H9 (cell line): ENCODE measurements around the gene ASS1. TPM values are rescaled to one million over a fixed set of nuclear protein-coding genes. Genes with fewer than 3 reads are reported as not detected.

Experiments
- DNase-seq: peaks from one replicate; pipeline ENCODE4 v3.0.0-alpha.2; 2017
- H2AFZ ChIP-seq: one replicate; pipeline ENCODE4 v1.6.1; 2013; ENCODE audit warnings: mild to moderate bottlenecking, low read length, control low read depth, moderate library complexity
- H2AK5ac ChIP-seq: 2 replicates; pipeline ENCODE4 v1.6.1; 2013; ENCODE audit warnings: low read length, control low read depth, mixed read lengths; ENCODE audit not compliant: insufficient read length
- H2BK120ac ChIP-seq: one replicate; pipeline ENCODE4 v1.6.1; 2013; ENCODE audit warnings: low read depth, mild to moderate bottlenecking, low read length, control low read depth, inconsistent platforms; ENCODE audit not compliant: poor library complexity, severe bottlenecking
- H2BK12ac ChIP-seq: 2 replicates; pipeline ENCODE4 v1.6.1; 2013; ENCODE audit warnings: low read length, control low read depth, mixed read lengths, low read depth; ENCODE audit not compliant: insufficient read length
- H2BK15ac ChIP-seq: 2 replicates; pipeline ENCODE4 v1.6.1; 2013; ENCODE audit warnings: low read depth, low read length, control low read depth
- H2BK20ac ChIP-seq: one replicate; pipeline ENCODE4 v1.6.1; 2013; ENCODE audit warnings: low read depth, mild to moderate bottlenecking, low read length, control low read depth, inconsistent platforms; ENCODE audit not compliant: poor library complexity, severe bottlenecking
- H2BK5ac ChIP-seq: 2 replicates; pipeline ENCODE4 v1.6.1; 2013; ENCODE audit warnings: low read length, control low read depth, mixed read lengths; ENCODE audit not compliant: insufficient read length
- H3K14ac ChIP-seq: 2 replicates; pipeline ENCODE4 v1.6.1; 2013; ENCODE audit warnings: low read length, control low read depth; ENCODE audit not compliant: insufficient read depth
- H3K18ac ChIP-seq: 2 replicates; pipeline ENCODE4 v1.6.1; 2013; ENCODE audit warnings: low read depth, mild to moderate bottlenecking, mixed read lengths, low read length, control low read depth; ENCODE audit not compliant: insufficient read length
- H3K23ac ChIP-seq: 2 replicates; pipeline ENCODE4 v1.6.1; 2013; ENCODE audit warnings: low read length, control low read depth, mixed read lengths, low read depth; ENCODE audit not compliant: insufficient read length
- H3K23me2 ChIP-seq: 2 replicates; pipeline ENCODE4 v1.6.1; 2013; ENCODE audit warnings: low read depth, mild to moderate bottlenecking, mixed read lengths, low read length, control low read depth; ENCODE audit not compliant: insufficient read length, poor library complexity, severe bottlenecking
- H3K27ac ChIP-seq: 2 replicates; pipeline ENCODE4 v1.5.1; 2013; ENCODE audit warnings: low read length, control low read depth, mixed read lengths, low read depth; ENCODE audit not compliant: insufficient read length
- H3K27me3 ChIP-seq: 2 replicates; pipeline ENCODE4 v1.6.1; 2013; ENCODE audit warnings: low read length, control low read depth, inconsistent platforms; ENCODE audit not compliant: insufficient read depth
- H3K4ac ChIP-seq: 2 replicates; pipeline ENCODE4 v1.6.1; 2013; ENCODE audit warnings: low read depth, mild to moderate bottlenecking, control low read depth, inconsistent platforms, low read length, moderate library complexity
- H3K4me1 ChIP-seq: 2 replicates; pipeline ENCODE4 v1.6.1; 2013; ENCODE audit warnings: low read length, control low read depth, inconsistent platforms; ENCODE audit not compliant: insufficient read depth
- H3K4me2 ChIP-seq: 2 replicates; pipeline ENCODE4 v1.6.1; 2013; ENCODE audit warnings: low read length, control low read depth, mixed read lengths; ENCODE audit not compliant: insufficient read length, insufficient read depth
- H3K56ac ChIP-seq: 2 replicates; pipeline ENCODE4 v1.6.1; 2013; ENCODE audit warnings: low read depth, mild to moderate bottlenecking, mixed read lengths, low read length, control low read depth; ENCODE audit not compliant: insufficient read length
- H3K79me1 ChIP-seq: 2 replicates; pipeline ENCODE4 v1.6.1; 2013; ENCODE audit warnings: low read depth, mild to moderate bottlenecking, moderate library complexity, low read length, control low read depth, inconsistent platforms; ENCODE audit not compliant: insufficient read depth, poor library complexity, severe bottlenecking
- H3K79me2 ChIP-seq: 2 replicates; pipeline ENCODE4 v1.6.1; 2013; ENCODE audit warnings: low read length, control low read depth, inconsistent platforms; ENCODE audit not compliant: insufficient read depth
- H3K9ac ChIP-seq: 2 replicates; pipeline ENCODE4 v1.6.1; 2013; ENCODE audit warnings: low read length, control low read depth, mixed read lengths; ENCODE audit not compliant: insufficient read length; ENCODE audit errors: extremely low read depth
- H3K9me3 ChIP-seq: one replicate; pipeline ENCODE4 v1.6.1; 2013; ENCODE audit warnings: low read depth, low read length, inconsistent platforms; ENCODE audit not compliant: control insufficient read depth
- H3T11ph ChIP-seq: one replicate; pipeline ENCODE4 v1.6.1; 2013; ENCODE audit warnings: mild to moderate bottlenecking, low read length, control low read depth, inconsistent platforms
- H4K20me1 ChIP-seq: one replicate; pipeline ENCODE4 v1.6.1; 2013; ENCODE audit not compliant: control insufficient read depth, insufficient read length, insufficient read depth
- H4K5ac ChIP-seq: 2 replicates; pipeline ENCODE4 v1.6.1; 2013; ENCODE audit warnings: low read depth, mild to moderate bottlenecking, mixed read lengths, low read length, control low read depth; ENCODE audit not compliant: insufficient read length
- H4K8ac ChIP-seq: replicated peaks from 2 replicates; pipeline ENCODE4 v1.6.1; 2013; ENCODE audit warnings: low read length, control low read depth, mixed read lengths, low read depth; ENCODE audit not compliant: insufficient read length
- H4K91ac ChIP-seq: 2 replicates; pipeline ENCODE4 v1.6.1; 2013; ENCODE audit warnings: low read depth, mild to moderate bottlenecking, moderate library complexity, mixed read lengths, low read length, control low read depth; ENCODE audit not compliant: insufficient read length
- H3K27ac Mint-ChIP-seq, 3 experiments: 2 replicates in 2 of 3; 3 replicates in 1 of 3; pipeline ENCODE4 v1.8.0; 2020 to 2021; ENCODE audit warnings: mixed read lengths in 3 of 3, mild to moderate bottlenecking in 1 of 3, moderate library complexity in 1 of 3
- H3K27me3 Mint-ChIP-seq: 2 replicates; pipeline ENCODE4 v1.8.0; 2021; ENCODE audit warnings: low read depth, mild to moderate bottlenecking, moderate library complexity, mixed read lengths
- H3K36me3 Mint-ChIP-seq, 3 experiments: 2 replicates in 2 of 3; 3 replicates in 1 of 3; pipeline ENCODE4 v1.8.0; 2020 to 2021; ENCODE audit warnings: low read depth in 3 of 3, mixed read lengths in 3 of 3; ENCODE audit not compliant: insufficient read depth in 1 of 3
- H3K4me1 Mint-ChIP-seq, 2 experiments: 2 replicates each; pipeline ENCODE4 v1.8.0; 2020; ENCODE audit warnings: mixed read lengths in 2 of 2
- H3K4me3 Mint-ChIP-seq, 2 experiments: 2 replicates in 1 of 2; 3 replicates in 1 of 2; pipeline ENCODE4 v1.8.0; 2020 to 2021; ENCODE audit warnings: mild to moderate bottlenecking in 2 of 2, mixed read lengths in 2 of 2, moderate library complexity in 1 of 2
- H3K9me3 Mint-ChIP-seq, 2 experiments: 2 replicates in 1 of 2; 3 replicates in 1 of 2; pipeline ENCODE4 v1.8.0; 2020; ENCODE audit warnings: mild to moderate bottlenecking in 2 of 2, mixed read lengths in 2 of 2, moderate library complexity in 1 of 2
- WGBS: extraction: QIAGEN DNeasy Blood & Tissue Kit; methylation state at CpG from one replicate; pipeline ENCODE4 v1.1.7; 2013; ENCODE audit warnings: missing lambda C conversion rate, low lambda C conversion rate, mixed read lengths; ENCODE audit not compliant: insufficient read length; ENCODE audit errors: extremely low coverage; 5-methylcytosine and 5-hydroxymethylcytosine counted together
- total RNA-seq: library from RNA; stranded (reverse); gene quantifications from 2 replicates; pipeline ENCODE4 v1.2.1, GENCODE V29; 2021
- TF ChIP-seq, protein P1 (sequence below): fragments of 200-600 bp; sonication (generic); conservative IDR thresholded peaks from 3 replicates; pipeline ENCODE4 v1.8.0; 2021; ENCODE audit warnings: antibody characterized with exemption, mild to moderate bottlenecking

ASS1 gene
- total RNA-seq, 1 experiment from 2014 or later: 118 TPM

DNA sequence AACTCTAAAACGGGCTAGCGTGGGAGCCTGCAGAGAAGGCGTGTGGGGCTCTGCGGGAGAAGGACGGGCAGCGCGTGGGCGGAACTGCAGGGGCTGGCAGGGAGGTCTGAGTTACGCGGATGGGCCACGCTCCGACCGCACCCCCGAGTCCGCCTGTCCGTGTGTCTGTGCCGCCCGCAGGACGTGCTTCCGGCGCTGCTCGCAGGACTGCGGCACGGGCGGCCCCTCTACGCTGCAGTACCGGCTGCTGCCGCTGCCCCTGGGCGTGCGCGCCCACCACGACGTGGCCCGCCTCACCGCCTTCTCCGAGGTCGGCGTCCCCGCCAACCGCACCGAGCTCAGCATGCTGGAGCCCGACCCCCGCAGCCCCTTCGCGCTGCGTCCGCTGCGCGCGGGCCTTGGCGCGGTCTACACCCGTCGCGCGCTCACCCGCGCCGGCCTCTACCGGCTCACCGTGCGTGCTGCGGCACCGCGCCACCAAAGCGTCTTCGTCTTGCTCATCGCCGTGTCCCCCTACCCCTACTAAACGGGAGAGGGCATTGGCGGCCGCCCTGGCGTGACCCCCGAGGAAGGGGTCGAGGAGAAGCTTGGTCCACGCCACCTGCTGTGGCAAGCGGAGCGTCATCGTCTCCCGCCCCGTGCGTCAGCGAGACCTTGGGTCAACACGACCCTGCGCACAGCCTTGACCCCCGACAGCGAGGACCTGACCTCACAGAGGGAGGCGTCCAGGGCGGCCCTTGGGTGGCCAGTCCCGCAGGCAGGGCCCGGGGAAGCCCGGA lies 11.4 kb upstream of the ASS1 start:
- H3K27me3 Mint-ChIP-seq: peaks cover 50% of the 10 kb centered on the region
- no peak overlapping the region for H3K27ac Mint-ChIP-seq
- peaks cover 4% of the 10 kb centered on the region for H3K23me2 ChIP-seq
- no peak overlapping the region for H2BK120ac ChIP-seq
- TF ChIP-seq, protein P1, sequence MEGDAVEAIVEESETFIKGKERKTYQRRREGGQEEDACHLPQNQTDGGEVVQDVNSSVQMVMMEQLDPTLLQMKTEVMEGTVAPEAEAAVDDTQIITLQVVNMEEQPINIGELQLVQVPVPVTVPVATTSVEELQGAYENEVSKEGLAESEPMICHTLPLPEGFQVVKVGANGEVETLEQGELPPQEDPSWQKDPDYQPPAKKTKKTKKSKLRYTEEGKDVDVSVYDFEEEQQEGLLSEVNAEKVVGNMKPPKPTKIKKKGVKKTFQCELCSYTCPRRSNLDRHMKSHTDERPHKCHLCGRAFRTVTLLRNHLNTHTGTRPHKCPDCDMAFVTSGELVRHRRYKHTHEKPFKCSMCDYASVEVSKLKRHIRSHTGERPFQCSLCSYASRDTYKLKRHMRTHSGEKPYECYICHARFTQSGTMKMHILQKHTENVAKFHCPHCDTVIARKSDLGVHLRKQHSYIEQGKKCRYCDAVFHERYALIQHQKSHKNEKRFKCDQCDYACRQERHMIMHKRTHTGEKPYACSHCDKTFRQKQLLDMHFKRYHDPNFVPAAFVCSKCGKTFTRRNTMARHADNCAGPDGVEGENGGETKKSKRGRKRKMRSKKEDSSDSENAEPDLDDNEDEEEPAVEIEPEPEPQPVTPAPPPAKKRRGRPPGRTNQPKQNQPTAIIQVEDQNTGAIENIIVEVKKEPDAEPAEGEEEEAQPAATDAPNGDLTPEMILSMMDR: peak; percentile 78
- H2AFZ ChIP-seq: no peak overlapping the region
- H3K4me3 Mint-ChIP-seq: peak overlapping the region; percentile 46 to 74
- H3K27ac ChIP-seq: no peak overlapping the region
- WGBS: no CpG with 5 or more reads among the region's 92 CpGs
- no peaks in the 10 kb centered on the region for H3K4me1 ChIP-seq
- peaks cover 6 to 17% of the 10 kb centered on the region in 2 experiments for H3K4me1 Mint-ChIP-seq
- no peak overlapping the region for H4K91ac ChIP-seq
- H3K9me3 ChIP-seq: no peaks in the 10 kb centered on the region
- H3K4ac ChIP-seq: no peak overlapping the region
- H2BK5ac ChIP-seq: no peak overlapping the region
- H3K27me3 ChIP-seq: no peaks in the 10 kb centered on the region; the same call in 1 of the 2 replicates
- peak overlapping the region; percentile 55; the same call in 1 of the 2 replicates for H3K14ac ChIP-seq
- H3K9me3 Mint-ChIP-seq: no peaks in the 10 kb centered on the region; a peak in 2 of 5 replicates
- no peak overlapping the region for H2AK5ac ChIP-seq
- peaks cover 0 to 5% (median 2%) of the 10 kb centered on the region in 3 experiments; a peak in 2 of 7 replicates for H3K36me3 Mint-ChIP-seq
- H3K79me1 ChIP-seq: no peaks in the 10 kb centered on the region
- no peak overlapping the region for H4K5ac ChIP-seq
- H4K20me1 ChIP-seq: no peaks in the 10 kb centered on the region
- H3T11ph ChIP-seq: no peak overlapping the region
- peak; percentile 79 for DNase-seq
- no peak overlapping the region for H3K56ac ChIP-seq
- no peak overlapping the region for H4K8ac ChIP-seq
- no peak overlapping the region for H2BK20ac ChIP-seq
- H3K23ac ChIP-seq: no peak overlapping the region
- peak overlapping the region; percentile 40 for H3K4me2 ChIP-seq
- H3K79me2 ChIP-seq: no peaks in the 10 kb centered on the region
- no peak overlapping the region for H3K9ac ChIP-seq
- H2BK15ac ChIP-seq: no peak overlapping the region
- no peak overlapping the region for H2BK12ac ChIP-seq
- H3K18ac ChIP-seq: peak overlapping the region; percentile 52
